NCI-H524 (cell line): ENCODE results near the gene RAB4B.
"Not testable (repeated sequence)": the region's sequence is repeated elsewhere in the genome, so short reads cannot be mapped to it uniquely, and the experiment has no call there.

Source experiments
- DNase-seq, 2 experiments: peaks; one replicate each; lab custom pipeline; 2025; lab: John Stamatoyannopoulos, UW

RAB4B gene

GRCh38 chr19:40777937-40778705 is at the start of gene RAB4B:
TSS of gene RAB4B (plus strand) at chr19:40778247. CDS start at chr19:40778376, 129 bp downstream.
- DNase-seq: peak; percentile 100

- not testable (repeated sequence) for DNase-seq
Measured at GRCh38 chr19:40730065-40730464, 48.0 kb upstream of the RAB4B start.

GRCh38 chr19:40732304-40732703 is 45.7 kb upstream of the RAB4B start:
- not testable (repeated sequence) for DNase-seq

GRCh38 chr19:40733149-40733548 is 44.9 kb upstream of the RAB4B start:
- no peak for DNase-seq

- DNase-seq: no peak
Measured at GRCh38 chr19:40735013-40735771, 42.9 kb upstream of the RAB4B start.

- no peak for DNase-seq
Measured at GRCh38 chr19:40736661-40737060, 41.4 kb upstream of the RAB4B start.

GRCh38 chr19:40737102-40737644 is 40.9 kb upstream of the RAB4B start:
- DNase-seq: no peak

- DNase-seq: no peak
Measured at GRCh38 chr19:40739030-40739839, 38.8 kb upstream of the RAB4B start.

GRCh38 chr19:40739871-40740703 is 38.0 kb upstream of the RAB4B start:
- DNase-seq: no peak

GRCh38 chr19:40740747-40741146 is 37.3 kb upstream of the RAB4B start:
- DNase-seq: no peak

- no peak for DNase-seq
Measured at GRCh38 chr19:40741527-40742390, 36.3 kb upstream of the RAB4B start.

- DNase-seq: no peak
Measured at GRCh38 chr19:40742477-40742876, 35.6 kb upstream of the RAB4B start.

- no peak for DNase-seq
Measured at GRCh38 chr19:40742886-40743285, 35.2 kb upstream of the RAB4B start.

- DNase-seq: no peak
Measured at GRCh38 chr19:40743926-40744325, 34.1 kb upstream of the RAB4B start.

GRCh38 chr19:40744554-40745401 is 33.3 kb upstream of the RAB4B start:
- DNase-seq: no peak

- DNase-seq: no peak
Measured at GRCh38 chr19:40745402-40745780, 32.7 kb upstream of the RAB4B start.

- no peak for DNase-seq
Measured at GRCh38 chr19:40747536-40747935, 30.5 kb upstream of the RAB4B start.

- peak; percentile 100 for DNase-seq
Measured at GRCh38 chr19:40750058-40750873, 27.8 kb upstream of the RAB4B start, which contains the start of gene ACTMAP. TSS of gene ACTMAP (minus strand) at chr19:40750477. CDS start at chr19:40749803, 674 bp downstream.
